Keratinocyte (primary cell): ENCODE data around the gene GSDMA. TPM values are rescaled to one million over a fixed set of nuclear protein-coding genes. Genes with fewer than 3 reads are reported as not detected.

Experiments
- DNase-seq: peaks from one replicate; pipeline ENCODE4 v3.0.0-alpha.2; 2011; ENCODE audit warnings: low read depth, missing footprints, low spot score
- FAIRE-seq: peaks from 2 replicates; lab custom pipeline; 2011; peaks lifted over from hg19 to GRCh38; lab: Jason Lieb, UNC
- H2AFZ ChIP-seq: 2 replicates; pipeline ENCODE4 v1.6.0; 2012; ENCODE audit warnings: low read length, control low read depth, inconsistent platforms; ENCODE audit not compliant: control insufficient read depth
- H3K27ac ChIP-seq: 2 replicates; pipeline ENCODE4 v1.5.1; 2011; ENCODE audit warnings: low read length; ENCODE audit not compliant: control insufficient read depth, insufficient read depth
- H3K27me3 ChIP-seq: 3 replicates; pipeline ENCODE4 v1.6.0; 2011; ENCODE audit warnings: low read length; ENCODE audit not compliant: control insufficient read depth, insufficient read depth; ENCODE audit errors: extremely low read depth
- H3K36me3 ChIP-seq, 2 experiments: 2 replicates in 1 of 2; 3 replicates in 1 of 2; pipeline ENCODE4 v1.5.1; 2011; ENCODE audit warnings: low read length in 2 of 2, mild to moderate bottlenecking in 1 of 2; ENCODE audit not compliant: control insufficient read depth in 2 of 2, insufficient read depth in 2 of 2; ENCODE audit errors: extremely low read depth in 1 of 2
- H3K4me1 ChIP-seq: 3 replicates; pipeline ENCODE4 v1.5.1; 2011; ENCODE audit warnings: low read length; ENCODE audit not compliant: control insufficient read depth, insufficient read depth; ENCODE audit errors: extremely low read depth
- H3K4me2 ChIP-seq: 3 replicates; pipeline ENCODE4 v1.6.0; 2011; ENCODE audit warnings: low read depth, low read length; ENCODE audit not compliant: control insufficient read depth, insufficient read depth; ENCODE audit errors: extremely low read depth
- H3K4me3 ChIP-seq, 3 experiments: fragments of 200-600 bp in 1 of 3; sonication (generic) in 1 of 3; 2 replicates in 2 of 3; 3 replicates in 1 of 3; pipeline ENCODE4 v1.5.1; 2011 to 2016; ENCODE audit warnings: low read length in 3 of 3, mild to moderate bottlenecking in 3 of 3, control low read depth in 2 of 3, inconsistent platforms in 1 of 3, low read depth in 1 of 3, mixed read lengths in 1 of 3, mixed run types in 1 of 3, moderate library complexity in 1 of 3; ENCODE audit not compliant: control insufficient read depth in 2 of 3, insufficient read depth in 2 of 3; ENCODE audit errors: extremely low read depth in 1 of 3
- H3K79me2 ChIP-seq: 2 replicates; pipeline ENCODE4 v1.6.0; 2012; ENCODE audit warnings: low read length; ENCODE audit not compliant: control insufficient read depth, insufficient read depth
- H3K9ac ChIP-seq: 3 replicates; pipeline ENCODE4 v1.6.0; 2011; ENCODE audit warnings: low read length; ENCODE audit not compliant: control insufficient read depth, insufficient read depth; ENCODE audit errors: extremely low read depth
- H3K9me1 ChIP-seq: 3 replicates; pipeline ENCODE4 v1.6.0; 2011; ENCODE audit warnings: low read length; ENCODE audit not compliant: control insufficient read depth, insufficient read depth; ENCODE audit errors: extremely low read depth
- H3K9me3 ChIP-seq: 2 replicates; pipeline ENCODE4 v1.5.1; 2012; ENCODE audit warnings: low read depth, low read length; ENCODE audit not compliant: control insufficient read depth
- H4K20me1 ChIP-seq: 3 replicates; pipeline ENCODE4 v1.6.0; 2011; ENCODE audit warnings: low read length; ENCODE audit not compliant: control insufficient read depth, insufficient read depth; ENCODE audit errors: extremely low read depth
- EZH2 ChIP-seq: IDR thresholded peaks from one replicate; pipeline ENCODE4 v1.6.1; 2012; ENCODE audit warnings: inconsistent platforms, mild to moderate bottlenecking, low read length, moderate library complexity
- dilution Hi-C: fragments of 300-500 bp; cut with MboI; formaldehyde crosslinking; loops from one replicate; pipeline ENCODE4 v1.7.0; 2020; ENCODE audit warnings: low sequenced_read_pairs; ENCODE audit not compliant: extremely low pct_ligation_motif_present
- polyA plus RNA-seq, 5 experiments: library from polyadenylated mRNA; depleted of rRNA in 3 of 5; stranded (reverse) in 3 of 5; stranded (forward) in 1 of 5; unstranded in 1 of 5; fragments of >200 nt; gene quantifications; 1 replicate in 1 of 5; 2 replicates in 3 of 5; 3 replicates in 1 of 5; pipeline versions ENCODE4 v1.2.1 to v1.2.3, GENCODE V29; 2011 to 2012; ENCODE audit warnings: missing spikeins in 2 of 5, low read depth in 1 of 5, low replicate concordance in 1 of 5
- TF ChIP-seq, protein P1 (sequence below), 3 experiments: IDR thresholded peaks in 1 of 3; conservative IDR thresholded peaks in 1 of 3; optimal IDR thresholded peaks in 1 of 3; 2 replicates in 2 of 3; 3 replicates in 1 of 3; pipeline versions ENCODE3 to v1.5.1; 2011; ENCODE audit warnings: low read length in 3 of 3, mild to moderate bottlenecking in 3 of 3, moderate library complexity in 2 of 3, control low read depth in 1 of 3, inconsistent platforms in 1 of 3; ENCODE audit not compliant: insufficient read depth in 2 of 3; ENCODE audit errors: extremely low read depth in 1 of 3

GSDMA gene
- polyA plus RNA-seq, 1 donor (not counting 4 experiments of a cell fraction or from before 2014, with no cell fraction given), result 5.0 TPM

DNA sequence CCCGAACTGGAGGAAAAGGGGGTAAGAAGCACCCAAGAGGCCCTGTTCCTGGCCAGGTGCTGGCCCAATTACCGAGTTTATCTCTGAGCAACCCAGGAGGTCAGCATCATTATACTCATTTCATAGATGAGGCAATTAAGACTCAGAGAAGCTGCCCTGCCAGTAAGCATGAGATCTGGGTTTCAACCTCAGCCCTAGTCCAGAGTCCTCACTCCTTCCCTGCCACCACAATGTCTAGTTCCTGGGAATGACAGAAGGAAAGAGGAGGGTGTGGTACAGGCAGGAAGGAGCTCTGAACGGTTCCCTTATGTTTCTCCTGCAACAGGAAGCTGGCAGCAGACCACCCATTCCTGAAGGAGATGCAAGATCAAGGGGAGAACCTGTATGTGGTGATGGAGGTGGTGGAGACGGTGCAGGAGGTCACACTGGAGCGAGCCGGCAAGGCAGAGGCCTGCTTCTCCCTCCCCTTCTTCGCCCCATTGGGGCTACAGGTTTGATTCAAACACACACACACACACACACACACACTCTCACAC is 7.4 kb downstream of the GSDMA start:
- Histone ChIP-seq H3K9ac (no peak overlapping the region), H2AFZ (no peak overlapping the region), H3K36me3 (no peaks in the 10 kb centered on the region), H3K27ac (no peak overlapping the region), H3K4me1 (peaks cover 19% of the 10 kb centered on the region), H3K4me3 (no peak overlapping the region), H3K4me2 (no peak overlapping the region), H3K79me2 (no peaks in the 10 kb centered on the region), H4K20me1 (no peaks in the 10 kb centered on the region), H3K27me3 (no peaks in the 10 kb centered on the region), H3K9me1 (no peaks in the 10 kb centered on the region), H3K9me3 (no peaks in the 10 kb centered on the region)
- dilution Hi-C loops, result no loop called here
- TF ChIP-seq, protein P1, sequence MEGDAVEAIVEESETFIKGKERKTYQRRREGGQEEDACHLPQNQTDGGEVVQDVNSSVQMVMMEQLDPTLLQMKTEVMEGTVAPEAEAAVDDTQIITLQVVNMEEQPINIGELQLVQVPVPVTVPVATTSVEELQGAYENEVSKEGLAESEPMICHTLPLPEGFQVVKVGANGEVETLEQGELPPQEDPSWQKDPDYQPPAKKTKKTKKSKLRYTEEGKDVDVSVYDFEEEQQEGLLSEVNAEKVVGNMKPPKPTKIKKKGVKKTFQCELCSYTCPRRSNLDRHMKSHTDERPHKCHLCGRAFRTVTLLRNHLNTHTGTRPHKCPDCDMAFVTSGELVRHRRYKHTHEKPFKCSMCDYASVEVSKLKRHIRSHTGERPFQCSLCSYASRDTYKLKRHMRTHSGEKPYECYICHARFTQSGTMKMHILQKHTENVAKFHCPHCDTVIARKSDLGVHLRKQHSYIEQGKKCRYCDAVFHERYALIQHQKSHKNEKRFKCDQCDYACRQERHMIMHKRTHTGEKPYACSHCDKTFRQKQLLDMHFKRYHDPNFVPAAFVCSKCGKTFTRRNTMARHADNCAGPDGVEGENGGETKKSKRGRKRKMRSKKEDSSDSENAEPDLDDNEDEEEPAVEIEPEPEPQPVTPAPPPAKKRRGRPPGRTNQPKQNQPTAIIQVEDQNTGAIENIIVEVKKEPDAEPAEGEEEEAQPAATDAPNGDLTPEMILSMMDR (optimal IDR thresholded peaks at IDR 0.05 in 1 of 3, IDR thresholded peaks at IDR 0.05 in 1 of 3, conservative IDR thresholded peaks at IDR 0.05 in 1 of 3; ENCODE audit: extremely low read depth in 1 of 3, insufficient read depth in 2 of 3, low read length in 3 of 3), result no peak
- TF ChIP-seq EZH2, result no peak
- DNase-seq, result no peak
- FAIRE-seq, result no peak

DNA sequence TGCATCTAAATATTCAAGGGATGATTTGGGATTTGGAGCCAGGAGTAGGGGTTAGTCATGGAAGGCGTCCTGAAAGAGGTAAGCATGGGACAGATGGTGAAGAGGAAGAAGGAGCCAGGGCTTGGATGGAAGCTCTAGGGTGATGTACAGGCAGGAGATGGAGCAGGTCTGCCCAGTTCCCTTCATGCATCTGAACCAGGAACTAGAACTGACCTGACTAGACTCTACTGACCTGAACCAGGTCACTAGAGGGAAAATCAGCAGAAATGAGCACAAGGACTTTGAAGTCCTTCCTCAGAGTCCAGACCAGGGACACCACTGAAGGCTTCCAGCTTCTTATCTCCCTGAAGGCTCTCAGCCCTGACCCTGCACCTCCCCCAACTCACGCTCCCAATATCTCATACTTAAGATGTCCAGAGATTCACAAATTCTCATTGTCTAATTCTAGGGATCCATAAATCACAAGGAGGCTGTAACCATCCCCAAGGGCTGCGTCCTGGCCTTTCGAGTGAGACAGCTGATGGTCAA is 8.3 kb downstream of the GSDMA start:
- H3K4me1 ChIP-seq, result peaks cover 19% of the 10 kb centered on the region
- no peak overlapping the region for H3K4me2 ChIP-seq
- no peak for TF ChIP-seq EZH2
- TF ChIP-seq, protein P1 (optimal IDR thresholded peaks at IDR 0.05 in 1 of 3, IDR thresholded peaks at IDR 0.05 in 1 of 3, conservative IDR thresholded peaks at IDR 0.05 in 1 of 3; ENCODE audit: extremely low read depth in 1 of 3, insufficient read depth in 2 of 3, low read length in 3 of 3), result no peak
- DNase-seq, result no peak
- H3K9ac ChIP-seq, result no peak overlapping the region
- H3K9me1 ChIP-seq, result no peaks in the 10 kb centered on the region
- no peak overlapping the region for H3K27ac ChIP-seq
- H2AFZ ChIP-seq, result no peak overlapping the region
- no peaks in the 10 kb centered on the region for H3K27me3 ChIP-seq
- H3K79me2 ChIP-seq, result no peaks in the 10 kb centered on the region
- H3K4me3 ChIP-seq, result no peak overlapping the region
- H4K20me1 ChIP-seq, result no peaks in the 10 kb centered on the region
- H3K9me3 ChIP-seq, result no peaks in the 10 kb centered on the region
- dilution Hi-C loops, result no loop called here
- no peaks in the 10 kb centered on the region for H3K36me3 ChIP-seq
- FAIRE-seq, result no peak
